Transverse colon (tissue), 4 donors: ENCODE data around the gene TVP23C. TPM values are rescaled to one million over a fixed set of nuclear protein-coding genes. Genes with fewer than 3 reads are reported as not detected.

Experiments used
- DNase-seq: peaks from one replicate; pipeline ENCODE4 v3.0.0-alpha.2; 2019
- H3K27ac ChIP-seq, 4 donors: fragments of 200-600 bp; sonication (generic); 2 replicates each; pipeline ENCODE4 v1.5.1; 2016 to 2018; ENCODE audit warnings: inconsistent platforms in 4 of 4
- H3K27me3 ChIP-seq: fragments of 200-600 bp; sonication (generic); 2 replicates; pipeline ENCODE4 v1.5.1; 2017; ENCODE audit warnings: inconsistent platforms
- H3K36me3 ChIP-seq, 4 donors: fragments of 200-600 bp; sonication (generic); 2 replicates each; pipeline ENCODE4 v1.5.1; 2017 to 2019; ENCODE audit warnings: inconsistent platforms in 4 of 4
- H3K4me1 ChIP-seq, 4 donors: fragments of 200-600 bp; sonication (generic); 2 replicates each; pipeline ENCODE4 v1.5.1; 2017 to 2020; ENCODE audit warnings: inconsistent platforms in 4 of 4
- H3K4me3 ChIP-seq, 4 donors: fragments of 200-600 bp; sonication (generic); 1 replicate in 1 of 4; 2 replicates in 3 of 4; pipeline versions ENCODE4 v1.5.1 to v1.6.1; 2017 to 2019; ENCODE audit warnings: inconsistent platforms in 4 of 4
- H3K9me3 ChIP-seq, 2 donors: fragments of 200-600 bp; sonication (generic); 2 replicates each; pipeline ENCODE4 v1.5.1; 2017 to 2019; ENCODE audit warnings: inconsistent platforms in 2 of 2
- CTCF ChIP-seq, 5 experiments: fragments of 200-600 bp in 3 of 5; fragments of 450-650 bp in 2 of 5; sonication (generic) in 3 of 5; IDR thresholded peaks; 1 replicate in 2 of 5; 2 replicates in 3 of 5; pipeline ENCODE4 v1.5.1; 2016 to 2017; ENCODE audit warnings: antibody characterized with exemption in 5 of 5, inconsistent platforms in 3 of 5, mild to moderate bottlenecking in 2 of 5, moderate library complexity in 1 of 5
- EP300 ChIP-seq: sonication (generic); formaldehyde crosslinking; IDR thresholded peaks from one replicate; pipeline ENCODE4 v1.6.1; 2017; ENCODE audit warnings: antibody characterized with exemption, low read depth
- POLR2A ChIP-seq: fragments of 450-650 bp; IDR thresholded peaks from one replicate; pipeline ENCODE4 v1.6.1; 2016; ENCODE audit warnings: antibody characterized with exemption, mild to moderate bottlenecking, moderate library complexity
- POLR2AphosphoS5 ChIP-seq, 3 donors: sonication (generic); formaldehyde crosslinking; IDR thresholded peaks; one replicate each; pipeline ENCODE4 v1.6.1; 2016; ENCODE audit warnings: antibody characterized with exemption in 3 of 3
- WGBS, 2 donors: methylation state at CpG; one replicate each; pipeline ENCODE4 v1.1.5; 2018; ENCODE audit warnings: low coverage in 1 of 2; 5-methylcytosine and 5-hydroxymethylcytosine counted together
- in situ Hi-C, 4 donors: fragments of 200-750 bp; cut with MboI; loops; one replicate each; pipeline versions ENCODE4 v1.15.0 to v1.15.1; 2017; ENCODE audit warnings: low sequenced_read_pairs in 3 of 4, low pct_ligation_motif_present in 1 of 4, low pct_unique_long_range_greater_than_20kb in 1 of 4
- intact Hi-C: fragments of 100-400 bp; cut with DNase I; formaldehyde crosslinking; loops from one replicate; pipeline ENCODE4 v1.15.1; 2023; ENCODE audit warnings: low total_unique reads
- total RNA-seq, 4 donors: library from RNA; depleted of rRNA; stranded (reverse); fragments of >200 nt; gene quantifications; one replicate each; pipeline ENCODE4 v1.1.0, GENCODE V29; 2016

TVP23C gene
- total RNA-seq, 4 donors from 2014 or later = 15.0 to 457 (median 33.7) TPM

- no peaks in the 10 kb centered on the region for H3K36me3 ChIP-seq
- H3K27ac ChIP-seq = peak overlapping the region; percentile 36 to 77 (median 64)
- no peaks in the 10 kb centered on the region for H3K27me3 ChIP-seq
- H3K4me3 ChIP-seq = no peak overlapping the region
- TF ChIP-seq POLR2AphosphoS5 (IDR thresholded peaks at IDR 0.05) (no peak), CTCF (IDR thresholded peaks at IDR 0.05) (no peak), EP300 (no peak), POLR2A (no peak)
- peaks cover 6 to 17% (median 12%) of the 10 kb centered on the region in 4 donors for H3K4me1 ChIP-seq
- WGBS, 2 donors = 75% methylated on average over 11 of the region's 11 CpGs; no CpG with 5 or more reads in 1 of the 2 donors
- H3K9me3 ChIP-seq = no peaks in the 10 kb centered on the region
- in situ Hi-C loops = no loop called here
- intact Hi-C loops = no loop called here
- no peak for DNase-seq
These were observed 98.9 kb downstream of the TVP23C start for GRCh38 chr17:15464231-15464985.

- H3K4me1 ChIP-seq = peaks cover 4 to 14% (median 9%) of the 10 kb centered on the region in 4 donors
- no peaks in the 10 kb centered on the region for H3K9me3 ChIP-seq
- 56 to 66% methylated on average over 9 to 11 of the region's 11 CpGs for WGBS, 2 donors
- no peak for TF ChIP-seq POLR2A
- TF ChIP-seq CTCF (IDR thresholded peaks at IDR 0.05) = no peak
- peak; percentile 17 to 36 (median 22) for TF ChIP-seq POLR2AphosphoS5 (IDR thresholded peaks at IDR 0.05)
- TF ChIP-seq EP300 = no peak
- intact Hi-C loops = no loop called here
- DNase-seq = peak; percentile 19
- H3K27ac ChIP-seq = peak overlapping the region; percentile 36 to 77 (median 64)
- H3K36me3 ChIP-seq = no peaks in the 10 kb centered on the region
- no peaks in the 10 kb centered on the region for H3K27me3 ChIP-seq
- no peak overlapping the region for H3K4me3 ChIP-seq
- in situ Hi-C loops = no loop called here
These were observed 100.1 kb downstream of the TVP23C start for GRCh38 chr17:15462976-15463772.

- H3K36me3 ChIP-seq = no peaks in the 10 kb centered on the region
- H3K9me3 ChIP-seq = no peaks in the 10 kb centered on the region
- in situ Hi-C loops (no loop called here), intact Hi-C loops (loop anchor here (1.0 to 5.0 kb wide), 3 partner anchors 45 to 197 kb away; no protein-coding TSS in a partner anchor)
- H3K27ac ChIP-seq = peak overlapping the region; percentile 67 to 86 (median 68)
- DNase-seq = no peak
- TF ChIP-seq POLR2AphosphoS5 (IDR thresholded peaks at IDR 0.05) (no peak), EP300 (no peak), CTCF (IDR thresholded peaks at IDR 0.05) (no peak), POLR2A (no peak)
- 73 to 100% methylated on average over 2 to 7 of the region's 7 CpGs for WGBS, 2 donors
- no peaks in the 10 kb centered on the region for H3K27me3 ChIP-seq
- peaks cover 5 to 26% (median 12%) of the 10 kb centered on the region in 4 donors for H3K4me1 ChIP-seq
- H3K4me3 ChIP-seq = peak overlapping the region in 1 of 4 donors; percentile 2
These were observed 105.6 kb downstream of the TVP23C start for GRCh38 chr17:15457723-15458094.
